PC-3 (cell line): ENCODE measurements around the gene SEC22A. TPM values are rescaled to one million over a fixed set of nuclear protein-coding genes. Genes with fewer than 3 reads are reported as not detected.

ENCODE experiments used
- ATAC-seq: fragments of 200-7000 bp; cut with Tn5 transposase; 2 replicates; pipeline ENCODE4 v1.9.1; 2020; ENCODE audit warnings: mild to moderate bottlenecking, moderate library complexity
- BruUV-seq: library from RNA; stranded (reverse); fragments of 400-500 nt; replicated peaks from 2 replicates; lab custom pipeline; 2021; lab: Mats Ljungman, UMichigan
- CTCF ChIA-PET: fragments of 300-600 bp; sonication (Branson Sonifier 250); formaldehyde crosslinking; loops from one replicate; lab custom pipeline; 2022; ENCODE audit warnings: antibody characterized with exemption; lab: Charles Lee
- POLR2A ChIA-PET: fragments of 300-600 bp; sonication (Branson Sonifier 250); formaldehyde crosslinking; loops from one replicate; lab custom pipeline; 2022; ENCODE audit warnings: antibody characterized with exemption; ENCODE audit not compliant: unreplicated experiment; lab: Charles Lee
- DNase-seq: peaks from one replicate; pipeline ENCODE4 v3.0.0-alpha.2; 2015
- H2AFZ ChIP-seq: fragments of 300-600 bp; sonication (generic); 2 replicates; pipeline ENCODE4 v1.6.0; 2016; ENCODE audit warnings: antibody characterized with exemption, low read length
- H3F3A ChIP-seq: fragments of 300-600 bp; sonication (generic); one replicate; pipeline ENCODE4 v1.6.0; 2017; ENCODE audit warnings: antibody characterized with exemption, low read length, control low read depth, mild to moderate bottlenecking; ENCODE audit not compliant: unreplicated experiment
- H3K27ac ChIP-seq: fragments of 300-600 bp; sonication (generic); 2 replicates; pipeline ENCODE4 v1.5.1; 2016; ENCODE audit warnings: mild to moderate bottlenecking, low read length
- H3K27me3 ChIP-seq: fragments of 300-600 bp; sonication (generic); 2 replicates; pipeline ENCODE4 v1.6.1; 2016; ENCODE audit warnings: low read length, mixed read lengths
- H3K36me3 ChIP-seq: fragments of 300-600 bp; sonication (generic); 2 replicates; pipeline ENCODE4 v1.6.1; 2016; ENCODE audit warnings: low read depth, mixed run types, low read length, mixed read lengths
- H3K4me1 ChIP-seq: fragments of 300-600 bp; sonication (generic); 2 replicates; pipeline ENCODE4 v1.5.1; 2016; ENCODE audit warnings: low read length; ENCODE audit not compliant: insufficient read depth
- H3K4me2 ChIP-seq: fragments of 300-600 bp; sonication (generic); 2 replicates; pipeline ENCODE4 v1.6.0; 2016; ENCODE audit warnings: low read length
- H3K4me3 ChIP-seq: fragments of 300-600 bp; sonication (generic); 2 replicates; pipeline ENCODE4 v1.5.1; 2016; ENCODE audit warnings: mild to moderate bottlenecking, low read length, mixed read lengths
- H3K79me2 ChIP-seq: fragments of 300-600 bp; sonication (generic); 2 replicates; pipeline ENCODE4 v1.6.1; 2017; ENCODE audit warnings: low read length, mixed read lengths
- H3K9ac ChIP-seq: fragments of 300-600 bp; sonication (generic); 2 replicates; pipeline ENCODE4 v1.6.0; 2016; ENCODE audit warnings: mild to moderate bottlenecking, low read length
- H3K9me2 ChIP-seq: fragments of 300-600 bp; sonication (generic); replicated peaks from 2 replicates; pipeline ENCODE4 v1.6.1; 2016; ENCODE audit warnings: mixed run types, low read length, mixed read lengths
- H3K9me3 ChIP-seq: fragments of 300-600 bp; sonication (generic); 2 replicates; pipeline ENCODE4 v1.6.1; 2016; ENCODE audit warnings: low read length, mixed read lengths
- H4K20me1 ChIP-seq: fragments of 300-600 bp; sonication (generic); 2 replicates; pipeline ENCODE4 v1.6.1; 2016; ENCODE audit warnings: low read length, mixed read lengths
- EZH2 ChIP-seq: fragments of 300-600 bp; sonication (generic); IDR thresholded peaks from one replicate; pipeline ENCODE4 v1.6.1; 2017; ENCODE audit warnings: antibody characterized with exemption, mild to moderate bottlenecking, low read length; ENCODE audit not compliant: unreplicated experiment
- EZH2phosphoT487 ChIP-seq: fragments of 300-600 bp; sonication (generic); IDR thresholded peaks from 2 replicates; pipeline ENCODE4 v1.6.1; 2018; ENCODE audit warnings: mild to moderate bottlenecking, antibody characterized with exemption, low read length, borderline replicate concordance
- intact Hi-C: fragments of 100-400 bp; cut with micrococcal nuclease; formaldehyde crosslinking; loops from 2 replicates; pipeline ENCODE4 v1.9.0; 2023
- total RNA-seq: library from RNA; depleted of rRNA; stranded (reverse); fragments of >200 nt; gene quantifications from 2 replicates; pipeline ENCODE4 v1.2.3, GENCODE V29; 2014
- TF ChIP-seq, protein P1 (sequence below): fragments of 300-600 bp; sonication (generic); conservative IDR thresholded peaks from 2 replicates; pipeline ENCODE4 v1.5.1; 2017; ENCODE audit warnings: antibody characterized with exemption, low read depth, mild to moderate bottlenecking, low read length

Gene SEC22A
- total RNA-seq, 1 experiment from 2014 or later = 37.9 TPM

DNA sequence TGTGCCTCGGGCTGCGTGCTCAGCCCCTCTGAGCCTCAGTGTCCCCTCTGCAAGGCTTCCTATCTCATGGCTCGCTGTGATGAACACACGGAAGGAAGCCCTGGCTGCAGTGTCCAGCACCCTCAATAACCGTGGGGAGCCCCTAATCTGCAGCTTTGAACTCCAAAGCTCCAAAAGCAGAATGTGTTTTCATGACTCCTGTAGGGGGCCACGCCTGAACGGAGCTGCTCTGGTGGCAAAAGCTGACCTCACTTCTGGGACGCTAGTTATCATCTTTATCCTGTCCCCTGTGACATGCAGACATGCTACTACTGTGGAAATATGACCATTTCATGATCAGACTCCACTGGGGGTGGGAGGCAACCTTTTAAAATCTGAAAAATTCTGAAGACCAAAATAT, 98.8 kb downstream of the SEC22A start:
- H3K9ac ChIP-seq = no peak overlapping the region
- BruUV-seq = no TSS peak
- no peaks in the 10 kb centered on the region for H3K79me2 ChIP-seq
- H4K20me1 ChIP-seq = no peaks in the 10 kb centered on the region
- H3K4me1 ChIP-seq = 0 out of 2 replicates have a peak, but pooled peaks cover 6% of the 10 kb centered on the region
- no peaks in the 10 kb centered on the region for H3F3A ChIP-seq
- H3K27ac ChIP-seq = no peak overlapping the region
- ChIA-PET CTCF (no interaction called here), POLR2A (no interaction called here)
- no peak overlapping the region for H2AFZ ChIP-seq
- no peak overlapping the region for H3K4me3 ChIP-seq
- TF ChIP-seq EZH2 (no peak), EZH2phosphoT487 (no peak)
- TF ChIP-seq, protein P1, sequence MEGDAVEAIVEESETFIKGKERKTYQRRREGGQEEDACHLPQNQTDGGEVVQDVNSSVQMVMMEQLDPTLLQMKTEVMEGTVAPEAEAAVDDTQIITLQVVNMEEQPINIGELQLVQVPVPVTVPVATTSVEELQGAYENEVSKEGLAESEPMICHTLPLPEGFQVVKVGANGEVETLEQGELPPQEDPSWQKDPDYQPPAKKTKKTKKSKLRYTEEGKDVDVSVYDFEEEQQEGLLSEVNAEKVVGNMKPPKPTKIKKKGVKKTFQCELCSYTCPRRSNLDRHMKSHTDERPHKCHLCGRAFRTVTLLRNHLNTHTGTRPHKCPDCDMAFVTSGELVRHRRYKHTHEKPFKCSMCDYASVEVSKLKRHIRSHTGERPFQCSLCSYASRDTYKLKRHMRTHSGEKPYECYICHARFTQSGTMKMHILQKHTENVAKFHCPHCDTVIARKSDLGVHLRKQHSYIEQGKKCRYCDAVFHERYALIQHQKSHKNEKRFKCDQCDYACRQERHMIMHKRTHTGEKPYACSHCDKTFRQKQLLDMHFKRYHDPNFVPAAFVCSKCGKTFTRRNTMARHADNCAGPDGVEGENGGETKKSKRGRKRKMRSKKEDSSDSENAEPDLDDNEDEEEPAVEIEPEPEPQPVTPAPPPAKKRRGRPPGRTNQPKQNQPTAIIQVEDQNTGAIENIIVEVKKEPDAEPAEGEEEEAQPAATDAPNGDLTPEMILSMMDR = no peak
- H3K9me3 ChIP-seq = no peaks in the 10 kb centered on the region
- no peaks in the 10 kb centered on the region for H3K36me3 ChIP-seq
- DNase-seq (no peak), ATAC-seq (no peak)
- intact Hi-C loops = no loop called here
- no peaks in the 10 kb centered on the region for H3K9me2 ChIP-seq
- H3K4me2 ChIP-seq = no peak overlapping the region
- 0 out of 2 replicates have a peak, but pooled peaks cover 2% of the 10 kb centered on the region for H3K27me3 ChIP-seq

DNA sequence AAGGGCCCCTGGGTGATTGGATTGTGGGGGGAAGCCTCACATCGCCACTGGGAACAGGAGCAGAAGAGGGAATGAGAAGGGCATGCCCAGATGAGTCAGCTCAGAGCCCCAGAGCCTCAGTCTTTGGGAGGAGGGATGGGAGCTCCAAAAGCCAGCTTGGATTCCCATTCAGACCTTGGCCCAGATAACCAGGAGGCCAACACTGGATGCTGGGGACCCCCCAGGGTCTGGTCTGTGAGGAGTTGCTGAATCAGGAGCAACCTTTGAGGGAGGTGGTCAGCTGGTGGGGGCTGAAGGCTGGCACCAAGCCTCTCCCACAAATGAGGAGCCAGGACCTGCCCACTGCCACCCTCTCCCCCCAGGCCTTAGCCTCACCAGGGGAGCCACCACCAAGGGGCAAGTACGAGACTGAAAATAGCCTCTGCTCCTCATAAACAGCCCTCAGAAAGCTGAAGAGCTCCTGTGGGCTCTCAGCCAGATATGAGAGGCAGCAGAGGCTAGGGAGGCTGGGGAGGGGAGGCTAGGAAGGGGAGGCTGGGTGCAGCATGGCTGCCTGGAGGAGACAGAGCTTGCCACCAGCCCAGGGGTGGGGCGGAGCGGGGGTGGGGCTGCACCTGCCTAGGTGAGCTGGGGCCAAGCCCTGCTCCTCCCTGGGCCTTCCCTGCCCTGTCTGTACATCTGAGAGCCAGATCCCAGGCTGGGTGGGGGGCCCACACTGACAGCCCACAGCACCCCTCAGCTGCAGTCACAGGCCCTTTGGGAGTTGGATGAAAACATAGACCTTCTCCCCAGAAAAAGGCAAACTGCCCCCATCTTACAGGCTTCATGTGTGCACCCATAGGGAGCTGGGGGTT, 99.8 kb downstream of the SEC22A start:
- intact Hi-C loops = no loop called here
- no peaks in the 10 kb centered on the region for H3K27me3 ChIP-seq
- no peak overlapping the region for H3K4me2 ChIP-seq
- TF ChIP-seq EZH2phosphoT487 (no peak), EZH2 (no peak)
- TF ChIP-seq, protein P1 = no peak
- no TSS peak for BruUV-seq
- no peaks in the 10 kb centered on the region for H3F3A ChIP-seq
- H3K36me3 ChIP-seq = no peaks in the 10 kb centered on the region
- H4K20me1 ChIP-seq = no peaks in the 10 kb centered on the region
- no peak overlapping the region for H3K27ac ChIP-seq
- no peak overlapping the region for H2AFZ ChIP-seq
- no peaks in the 10 kb centered on the region for H3K79me2 ChIP-seq
- H3K9me2 ChIP-seq = no peaks in the 10 kb centered on the region
- DNase-seq (no peak), ATAC-seq (no peak)
- H3K9me3 ChIP-seq = no peaks in the 10 kb centered on the region
- CTCF ChIA-PET = interaction anchor here (0.6 kb wide), 2 partner anchors 171 to 407 kb away, joined by 3 read pairs; no protein-coding TSS in a partner anchor
- H3K4me3 ChIP-seq = no peak overlapping the region
- POLR2A ChIA-PET = interaction anchor here (0.6 kb wide), 1 partner anchor 260 kb away, joined by 8 read pairs; no protein-coding TSS in a partner anchor
- H3K9ac ChIP-seq = no peak overlapping the region
- H3K4me1 ChIP-seq = 0 out of 2 replicates have a peak, but pooled peaks cover 6% of the 10 kb centered on the region

- intact Hi-C loops = no loop called here
- H3K9me3 ChIP-seq = no peaks in the 10 kb centered on the region
- ATAC-seq (no peak), DNase-seq (no peak)
- no peaks in the 10 kb centered on the region for H3F3A ChIP-seq
- no peaks in the 10 kb centered on the region for H3K79me2 ChIP-seq
- CTCF ChIA-PET = no interaction called here
- H3K9me2 ChIP-seq = no peaks in the 10 kb centered on the region
- H3K27ac ChIP-seq = no peak overlapping the region
- TF ChIP-seq, protein P1 = no peak
- TF ChIP-seq EZH2 (no peak), EZH2phosphoT487 (no peak)
- H3K4me3 ChIP-seq = no peak overlapping the region
- no peak overlapping the region for H3K4me2 ChIP-seq
- no peaks in the 10 kb centered on the region for H4K20me1 ChIP-seq
- BruUV-seq = no TSS peak
- POLR2A ChIA-PET = no interaction called here
- no peaks in the 10 kb centered on the region for H3K36me3 ChIP-seq
- H3K4me1 ChIP-seq = 0 out of 2 replicates have a peak, but pooled peaks cover 6% of the 10 kb centered on the region
- H2AFZ ChIP-seq = no peak overlapping the region
- no peaks in the 10 kb centered on the region for H3K27me3 ChIP-seq
- no peak overlapping the region for H3K9ac ChIP-seq
Measured at GRCh38 chr3:123302961-123303360, 101.2 kb downstream of the SEC22A start.
